GM12864 (cell line): ENCODE measurements around the gene SLC7A5.

ENCODE experiments used
- DNase-seq: peaks from one replicate; pipeline ENCODE4 v3.0.0-alpha.2; 2011; ENCODE audit warnings: low read depth
- H3K4me3 ChIP-seq: 2 replicates; pipeline ENCODE4 v1.5.1; 2011; ENCODE audit warnings: mild to moderate bottlenecking, low read depth, low read length, control low read depth
- TF ChIP-seq, protein P1 (sequence below): IDR thresholded peaks from 2 replicates; pipeline ENCODE4 v1.5.1; 2011; ENCODE audit warnings: low read depth, mild to moderate bottlenecking, moderate library complexity, low read length, control low read depth, inconsistent platforms; ENCODE audit errors: missing control alignments

SLC7A5 gene

DNA sequence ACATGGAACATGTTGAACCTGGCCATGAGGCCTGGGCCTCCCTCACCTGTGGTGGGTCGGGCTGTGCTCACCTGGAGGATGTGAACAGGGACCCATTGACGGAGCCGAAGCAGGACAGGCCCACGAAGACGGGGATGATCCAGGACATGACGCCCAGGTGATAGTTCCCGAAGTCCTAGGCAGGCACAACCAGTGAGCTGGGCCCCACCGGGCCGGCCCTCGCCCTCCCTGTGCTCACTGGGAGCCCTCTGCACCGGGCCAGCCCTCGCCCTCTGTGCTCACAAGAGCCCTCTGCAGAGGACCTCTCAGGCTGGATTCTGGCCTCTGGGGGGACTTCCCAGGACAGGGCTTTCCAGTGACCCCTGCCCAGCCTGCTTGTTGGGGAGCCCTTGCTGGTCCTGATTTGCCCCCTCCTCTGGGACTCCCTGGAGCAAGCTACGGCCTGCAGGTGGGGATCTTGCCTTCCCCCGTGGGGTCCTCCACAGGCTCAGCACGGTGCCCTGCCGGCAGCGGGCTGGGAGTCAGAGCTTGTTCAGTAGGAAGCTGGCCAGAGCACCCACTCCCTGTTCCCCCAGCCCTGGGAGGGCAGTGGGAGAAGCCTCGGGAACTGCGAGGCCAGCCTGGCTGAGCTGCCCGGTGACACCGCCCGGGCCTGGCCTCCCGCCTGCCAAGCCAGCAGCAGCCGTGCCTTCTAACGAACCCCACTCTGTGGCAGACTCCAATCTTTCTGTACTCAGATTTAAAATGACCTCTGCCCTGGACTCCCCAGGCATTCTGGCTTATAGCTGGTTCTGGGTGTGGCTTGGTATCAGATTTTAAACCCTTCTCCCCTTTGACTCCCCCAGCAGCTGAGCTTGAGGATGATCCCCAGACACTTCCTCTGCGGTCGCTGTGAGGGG, 30.4 kb downstream of the SLC7A5 start:
- DNase-seq = no peak
- no peak overlapping the region for H3K4me3 ChIP-seq
- TF ChIP-seq, protein P1, sequence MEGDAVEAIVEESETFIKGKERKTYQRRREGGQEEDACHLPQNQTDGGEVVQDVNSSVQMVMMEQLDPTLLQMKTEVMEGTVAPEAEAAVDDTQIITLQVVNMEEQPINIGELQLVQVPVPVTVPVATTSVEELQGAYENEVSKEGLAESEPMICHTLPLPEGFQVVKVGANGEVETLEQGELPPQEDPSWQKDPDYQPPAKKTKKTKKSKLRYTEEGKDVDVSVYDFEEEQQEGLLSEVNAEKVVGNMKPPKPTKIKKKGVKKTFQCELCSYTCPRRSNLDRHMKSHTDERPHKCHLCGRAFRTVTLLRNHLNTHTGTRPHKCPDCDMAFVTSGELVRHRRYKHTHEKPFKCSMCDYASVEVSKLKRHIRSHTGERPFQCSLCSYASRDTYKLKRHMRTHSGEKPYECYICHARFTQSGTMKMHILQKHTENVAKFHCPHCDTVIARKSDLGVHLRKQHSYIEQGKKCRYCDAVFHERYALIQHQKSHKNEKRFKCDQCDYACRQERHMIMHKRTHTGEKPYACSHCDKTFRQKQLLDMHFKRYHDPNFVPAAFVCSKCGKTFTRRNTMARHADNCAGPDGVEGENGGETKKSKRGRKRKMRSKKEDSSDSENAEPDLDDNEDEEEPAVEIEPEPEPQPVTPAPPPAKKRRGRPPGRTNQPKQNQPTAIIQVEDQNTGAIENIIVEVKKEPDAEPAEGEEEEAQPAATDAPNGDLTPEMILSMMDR = no peak

DNA sequence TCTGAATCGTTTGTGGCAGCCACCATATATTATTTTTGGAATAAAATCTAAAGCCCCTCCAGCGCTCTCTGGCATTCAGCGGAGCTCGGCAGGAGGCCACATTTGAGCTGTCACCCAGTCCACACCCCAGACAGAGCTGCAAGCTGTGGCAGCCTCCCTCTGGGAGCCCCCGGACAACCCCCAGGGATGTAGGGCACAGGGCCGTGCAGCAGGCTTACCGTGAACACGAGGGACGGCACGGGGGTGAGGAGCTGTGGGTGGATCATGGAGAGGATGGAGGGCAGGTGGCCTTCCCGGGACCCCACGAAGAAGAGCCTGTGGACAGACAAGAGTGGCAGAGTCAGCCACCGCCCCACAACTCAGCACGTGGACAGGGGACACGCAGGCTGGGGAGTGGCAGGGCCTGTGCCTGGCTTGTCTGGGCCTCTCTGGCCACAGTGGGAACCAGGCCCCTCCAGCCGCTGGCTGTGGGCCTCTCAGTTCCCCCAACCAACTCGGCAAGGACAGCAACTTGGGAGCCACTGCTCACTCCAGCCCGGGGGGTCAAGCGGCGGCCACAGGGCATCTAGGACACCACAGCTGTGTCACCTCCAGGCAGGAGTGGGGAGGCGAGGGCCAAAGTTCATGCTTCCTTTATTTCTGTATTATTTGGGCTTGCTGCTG, 31.5 kb downstream of the SLC7A5 start:
- TF ChIP-seq, protein P1 = no peak
- no peak for DNase-seq
- no peak overlapping the region for H3K4me3 ChIP-seq

DNA sequence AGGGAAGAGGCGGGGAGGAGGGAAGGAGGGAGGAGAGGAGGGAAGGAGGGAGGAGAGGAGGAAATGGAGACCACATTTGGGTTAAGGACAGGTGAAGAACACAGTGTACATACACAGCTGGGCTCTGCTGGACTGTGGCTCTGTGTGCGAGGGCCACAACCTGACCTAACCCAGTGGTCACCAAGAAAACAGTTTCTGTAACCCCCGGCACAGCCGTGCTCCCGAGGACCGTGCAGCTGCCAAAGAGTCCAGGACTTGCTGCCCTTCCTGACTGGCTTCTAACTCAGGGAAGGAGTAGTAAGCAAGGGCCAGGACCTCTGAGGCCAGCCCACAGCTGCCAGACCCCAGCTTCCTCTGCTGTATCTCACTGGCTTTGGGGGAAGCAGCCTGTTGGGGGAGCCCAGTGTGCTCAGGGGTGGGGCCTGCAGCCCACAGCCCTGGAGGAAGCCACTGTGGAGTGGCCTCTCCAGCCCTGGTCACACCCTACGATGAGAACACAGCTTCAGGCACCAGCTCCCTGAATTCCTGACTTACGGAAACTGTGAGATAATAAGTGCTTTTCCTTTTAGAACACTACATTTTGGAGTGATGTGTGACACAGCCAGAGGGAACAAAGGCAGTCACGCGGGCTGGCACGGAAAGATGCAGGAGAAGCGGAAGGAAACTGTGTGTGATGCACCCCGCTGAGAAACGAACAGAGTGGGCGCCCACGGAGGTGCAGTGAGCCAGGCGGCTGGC, 32.3 kb downstream of the SLC7A5 start:
- TF ChIP-seq, protein P1 = no peak
- no peak overlapping the region for H3K4me3 ChIP-seq
- no peak for DNase-seq

DNA sequence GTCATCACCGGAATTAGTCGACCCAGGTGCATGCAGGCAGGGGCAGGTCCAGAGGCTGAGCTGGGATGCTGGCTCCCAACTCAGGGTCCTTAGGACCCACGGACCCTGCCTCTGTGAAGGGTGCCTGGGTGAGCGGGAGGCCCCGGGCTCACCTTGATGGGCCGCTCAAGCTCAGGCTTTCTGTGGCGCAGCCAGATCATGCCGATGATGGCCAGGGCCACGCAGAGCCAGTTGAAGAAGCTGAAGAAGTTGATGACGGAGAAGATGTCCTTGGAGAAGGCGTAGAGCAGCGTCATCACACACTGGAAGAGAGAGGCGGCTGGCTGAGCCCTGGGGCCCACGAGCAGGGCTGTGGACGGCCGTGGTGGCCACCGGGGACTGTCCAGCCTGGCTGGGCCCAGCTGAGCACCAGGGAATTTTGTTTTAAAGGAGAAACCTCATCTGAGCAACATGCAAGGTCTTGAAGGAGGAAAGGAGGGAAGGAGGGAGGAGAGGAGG, 32.9 kb downstream of the SLC7A5 start:
- H3K4me3 ChIP-seq = no peak overlapping the region
- TF ChIP-seq, protein P1 = no peak
- DNase-seq = no peak

DNA sequence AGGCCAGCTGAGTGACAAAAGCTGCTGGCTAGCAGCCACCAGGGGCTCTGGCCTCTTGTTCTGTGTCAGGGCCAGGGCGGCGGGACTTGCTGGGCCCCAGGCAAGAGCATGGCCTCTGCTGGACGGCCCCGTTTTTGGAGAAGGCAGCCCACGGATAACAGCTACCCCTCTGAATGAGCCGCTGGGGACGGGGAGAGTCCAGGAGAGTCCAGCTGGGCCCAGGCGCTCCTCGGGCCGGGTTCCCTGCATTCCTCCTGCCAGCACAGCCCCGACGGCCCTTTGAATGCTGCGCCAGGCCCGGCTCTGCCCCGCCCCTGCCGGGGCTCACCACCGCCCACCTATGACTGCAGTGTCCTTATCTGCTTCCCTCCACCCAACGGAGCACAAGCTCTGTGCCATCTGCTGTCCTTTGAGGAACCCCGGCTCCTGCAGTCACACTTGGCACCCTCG, 33.4 kb downstream of the SLC7A5 start:
- DNase-seq = no peak
- TF ChIP-seq, protein P1 = no peak
- no peak overlapping the region for H3K4me3 ChIP-seq

DNA sequence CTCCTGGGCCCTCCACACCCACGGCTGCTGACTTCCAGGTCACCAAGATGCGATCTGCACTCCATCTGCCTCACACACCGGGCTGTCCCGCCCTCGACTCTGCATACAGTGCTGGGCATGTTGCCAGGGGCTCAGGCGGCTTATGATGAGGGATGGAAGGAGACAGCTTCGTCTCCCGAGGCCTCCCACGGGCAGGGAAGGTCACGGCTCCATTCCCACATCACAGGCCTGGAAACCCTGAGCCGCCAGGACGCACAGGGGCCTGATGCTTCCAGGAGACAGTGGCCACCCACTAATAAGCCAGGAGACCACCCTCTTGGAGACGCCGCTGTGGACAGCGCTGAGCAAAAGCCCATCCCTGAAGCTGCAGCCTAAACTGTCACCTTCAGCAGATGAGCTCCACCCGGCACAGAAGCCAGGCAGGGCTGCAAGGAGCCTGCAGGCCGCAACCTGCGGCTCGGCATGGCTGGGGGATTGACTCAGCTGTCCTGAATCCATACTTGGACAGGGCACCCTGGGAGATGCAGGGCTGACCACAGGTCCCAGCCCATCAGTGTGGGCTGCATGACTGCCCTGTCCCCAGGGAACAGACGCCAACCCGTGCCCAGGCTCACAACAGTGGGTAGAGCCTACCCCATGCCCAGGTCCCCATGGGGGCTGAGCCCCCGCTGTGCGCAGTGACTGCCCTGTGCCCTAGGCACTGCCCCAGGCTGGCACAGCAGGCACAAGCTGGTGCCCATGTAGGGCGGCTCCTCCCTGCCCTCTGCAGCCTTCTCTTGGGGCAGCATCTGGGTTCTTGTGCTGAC, 34.4 kb downstream of the SLC7A5 start:
- DNase-seq = no peak
- TF ChIP-seq, protein P1 = no peak

More for the DNA sequence above, 34.4 kb downstream of the SLC7A5 start:
- H3K4me3 ChIP-seq = no peak overlapping the region
